Measurements from ENCODE around the gene MPPED1.

MPPED1 gene

GRCh38 chr22:43377896-43378704 lies 33.7 kb upstream of the MPPED1 start:
- Histone ChIP-seq H3K9me3 (ENCODE audit: control insufficient read depth in 5 of 5, low read length in 5 of 5) (peaks cover 3 to 9% (median 6%) of the 10 kb centered on the region in 5 donors), H3K4me3 (ENCODE audit: low read depth in 1 of 5, low read length in 5 of 5) (no peak overlapping the region), H3K27ac (ENCODE audit: low read depth, low read length) (no peak overlapping the region), H3K4me1 (ENCODE audit: control insufficient read depth in 5 of 5, insufficient read depth in 5 of 5, low read length in 5 of 5) (peaks cover 0 to 18% (median 11%) of the 10 kb centered on the region in 5 donors), H3K27me3 (ENCODE audit: control insufficient read depth in 5 of 5, insufficient read depth in 4 of 5, low read length in 5 of 5) (peaks cover 0 to 15% (median 6%) of the 10 kb centered on the region in 5 donors), H3K9ac (ENCODE audit: low read length in 5 of 5) (no peak overlapping the region), H3K36me3 (ENCODE audit: control insufficient read depth in 5 of 5, insufficient read depth in 5 of 5, low read length in 5 of 5) (no peaks in the 10 kb centered on the region)

- no peaks in the 10 kb centered on the region for H3K9me3 ChIP-seq (ENCODE audit: control insufficient read depth in 5 of 5, low read length in 5 of 5)
- no peak overlapping the region for H3K9ac ChIP-seq (ENCODE audit: low read length in 5 of 5)
- H3K36me3 ChIP-seq (ENCODE audit: control insufficient read depth in 5 of 5, insufficient read depth in 5 of 5, low read length in 5 of 5) = no peaks in the 10 kb centered on the region
- peaks cover 2 to 18% (median 10%) of the 10 kb centered on the region in 5 donors for H3K27me3 ChIP-seq (ENCODE audit: control insufficient read depth in 5 of 5, insufficient read depth in 4 of 5, low read length in 5 of 5)
- no peak overlapping the region for H3K4me3 ChIP-seq (ENCODE audit: low read depth in 1 of 5, low read length in 5 of 5)
- H3K4me1 ChIP-seq (ENCODE audit: control insufficient read depth in 5 of 5, insufficient read depth in 5 of 5, low read length in 5 of 5) = peaks cover 0 to 21% (median 14%) of the 10 kb centered on the region in 5 donors
- H3K27ac ChIP-seq (ENCODE audit: low read depth, low read length) = no peak overlapping the region
Measured at GRCh38 chr22:43381693-43382092, 30.1 kb upstream of the MPPED1 start.

GRCh38 chr22:43384863-43385262 lies 27.0 kb upstream of the MPPED1 start:
- H3K9me3 ChIP-seq (ENCODE audit: control insufficient read depth in 5 of 5, low read length in 5 of 5) = no peaks in the 10 kb centered on the region
- no peak overlapping the region for H3K27ac ChIP-seq (ENCODE audit: low read depth, low read length)
- no peak overlapping the region for H3K4me3 ChIP-seq (ENCODE audit: low read depth in 1 of 5, low read length in 5 of 5)
- H3K4me1 ChIP-seq (ENCODE audit: control insufficient read depth in 5 of 5, insufficient read depth in 5 of 5, low read length in 5 of 5) = peaks cover 0 to 5% (median 3%) of the 10 kb centered on the region in 5 donors
- H3K9ac ChIP-seq (ENCODE audit: low read length in 5 of 5) = no peak overlapping the region
- H3K27me3 ChIP-seq (ENCODE audit: control insufficient read depth in 5 of 5, insufficient read depth in 4 of 5, low read length in 5 of 5) = peaks cover 15 to 28% (median 24%) of the 10 kb centered on the region in 5 donors
- no peaks in the 10 kb centered on the region for H3K36me3 ChIP-seq (ENCODE audit: control insufficient read depth in 5 of 5, insufficient read depth in 5 of 5, low read length in 5 of 5)

GRCh38 chr22:43385770-43386641 lies 25.8 kb upstream of the MPPED1 start:
- no peak overlapping the region for H3K4me3 ChIP-seq (ENCODE audit: low read depth in 1 of 5, low read length in 5 of 5)
- peaks cover 0 to 5% (median 3%) of the 10 kb centered on the region in 5 donors for H3K4me1 ChIP-seq (ENCODE audit: control insufficient read depth in 5 of 5, insufficient read depth in 5 of 5, low read length in 5 of 5)
- no peak overlapping the region for H3K27ac ChIP-seq (ENCODE audit: low read depth, low read length)
- H3K36me3 ChIP-seq (ENCODE audit: control insufficient read depth in 5 of 5, insufficient read depth in 5 of 5, low read length in 5 of 5) = no peaks in the 10 kb centered on the region
- peaks cover 15 to 31% (median 24%) of the 10 kb centered on the region in 5 donors for H3K27me3 ChIP-seq (ENCODE audit: control insufficient read depth in 5 of 5, insufficient read depth in 4 of 5, low read length in 5 of 5)
- no peak overlapping the region for H3K9ac ChIP-seq (ENCODE audit: low read length in 5 of 5)
- no peaks in the 10 kb centered on the region for H3K9me3 ChIP-seq (ENCODE audit: control insufficient read depth in 5 of 5, low read length in 5 of 5)

- no peaks in the 10 kb centered on the region for H3K36me3 ChIP-seq (ENCODE audit: control insufficient read depth in 5 of 5, insufficient read depth in 5 of 5, low read length in 5 of 5)
- peaks cover 18 to 34% (median 24%) of the 10 kb centered on the region in 5 donors for H3K27me3 ChIP-seq (ENCODE audit: control insufficient read depth in 5 of 5, insufficient read depth in 4 of 5, low read length in 5 of 5)
- no peak overlapping the region for H3K4me3 ChIP-seq (ENCODE audit: low read depth in 1 of 5, low read length in 5 of 5)
- no peak overlapping the region for H3K9ac ChIP-seq (ENCODE audit: low read length in 5 of 5)
- peaks cover 0 to 5% (median 3%) of the 10 kb centered on the region in 5 donors for H3K4me1 ChIP-seq (ENCODE audit: control insufficient read depth in 5 of 5, insufficient read depth in 5 of 5, low read length in 5 of 5)
- no peak overlapping the region for H3K27ac ChIP-seq (ENCODE audit: low read depth, low read length)
- no peaks in the 10 kb centered on the region for H3K9me3 ChIP-seq (ENCODE audit: control insufficient read depth in 5 of 5, low read length in 5 of 5)
Measured at GRCh38 chr22:43387815-43388214, 24.0 kb upstream of the MPPED1 start.

GRCh38 chr22:43388420-43388851 lies 23.4 kb upstream of the MPPED1 start:
- H3K9me3 ChIP-seq (ENCODE audit: control insufficient read depth in 5 of 5, low read length in 5 of 5) = no peaks in the 10 kb centered on the region
- H3K4me1 ChIP-seq (ENCODE audit: control insufficient read depth in 5 of 5, insufficient read depth in 5 of 5, low read length in 5 of 5) = peaks cover 0 to 5% (median 3%) of the 10 kb centered on the region in 5 donors
- no peak overlapping the region for H3K27ac ChIP-seq (ENCODE audit: low read depth, low read length)
- no peak overlapping the region for H3K4me3 ChIP-seq (ENCODE audit: low read depth in 1 of 5, low read length in 5 of 5)
- no peaks in the 10 kb centered on the region for H3K36me3 ChIP-seq (ENCODE audit: control insufficient read depth in 5 of 5, insufficient read depth in 5 of 5, low read length in 5 of 5)
- H3K9ac ChIP-seq (ENCODE audit: low read length in 5 of 5) = no peak overlapping the region
- peaks cover 18 to 34% (median 24%) of the 10 kb centered on the region in 5 donors for H3K27me3 ChIP-seq (ENCODE audit: control insufficient read depth in 5 of 5, insufficient read depth in 4 of 5, low read length in 5 of 5)

GRCh38 chr22:43389227-43389836 lies 22.5 kb upstream of the MPPED1 start:
- Histone ChIP-seq H3K4me1 (ENCODE audit: control insufficient read depth in 5 of 5, insufficient read depth in 5 of 5, low read length in 5 of 5) (peaks cover 0 to 5% (median 3%) of the 10 kb centered on the region in 5 donors), H3K27me3 (ENCODE audit: control insufficient read depth in 5 of 5, insufficient read depth in 4 of 5, low read length in 5 of 5) (peaks cover 18 to 34% (median 27%) of the 10 kb centered on the region in 5 donors), H3K4me3 (ENCODE audit: low read depth in 1 of 5, low read length in 5 of 5) (no peak overlapping the region), H3K9ac (ENCODE audit: low read length in 5 of 5) (no peak overlapping the region), H3K27ac (ENCODE audit: low read depth, low read length) (no peak overlapping the region), H3K36me3 (ENCODE audit: control insufficient read depth in 5 of 5, insufficient read depth in 5 of 5, low read length in 5 of 5) (no peaks in the 10 kb centered on the region), H3K9me3 (ENCODE audit: control insufficient read depth in 5 of 5, low read length in 5 of 5) (peaks cover 0 to 4% (median 3%) of the 10 kb centered on the region in 5 donors)

GRCh38 chr22:43390166-43390565 lies 21.6 kb upstream of the MPPED1 start:
- peaks cover 17 to 32% (median 22%) of the 10 kb centered on the region in 5 donors for H3K27me3 ChIP-seq (ENCODE audit: control insufficient read depth in 5 of 5, insufficient read depth in 4 of 5, low read length in 5 of 5)
- peaks cover 0 to 5% (median 3%) of the 10 kb centered on the region in 5 donors for H3K4me1 ChIP-seq (ENCODE audit: control insufficient read depth in 5 of 5, insufficient read depth in 5 of 5, low read length in 5 of 5)
- no peak overlapping the region for H3K27ac ChIP-seq (ENCODE audit: low read depth, low read length)
- peaks cover 0 to 4% (median 3%) of the 10 kb centered on the region in 5 donors for H3K9me3 ChIP-seq (ENCODE audit: control insufficient read depth in 5 of 5, low read length in 5 of 5)
- H3K36me3 ChIP-seq (ENCODE audit: control insufficient read depth in 5 of 5, insufficient read depth in 5 of 5, low read length in 5 of 5) = no peaks in the 10 kb centered on the region
- H3K9ac ChIP-seq (ENCODE audit: low read length in 5 of 5) = no peak overlapping the region
- no peak overlapping the region for H3K4me3 ChIP-seq (ENCODE audit: low read depth in 1 of 5, low read length in 5 of 5)

GRCh38 chr22:43390872-43391271 lies 20.9 kb upstream of the MPPED1 start:
- H3K36me3 ChIP-seq (ENCODE audit: control insufficient read depth in 5 of 5, insufficient read depth in 5 of 5, low read length in 5 of 5) = no peaks in the 10 kb centered on the region
- peaks cover 0 to 4% (median 3%) of the 10 kb centered on the region in 5 donors for H3K9me3 ChIP-seq (ENCODE audit: control insufficient read depth in 5 of 5, low read length in 5 of 5)
- H3K9ac ChIP-seq (ENCODE audit: low read length in 5 of 5) = no peak overlapping the region
- no peak overlapping the region for H3K27ac ChIP-seq (ENCODE audit: low read depth, low read length)
- peaks cover 0 to 3% (median 1%) of the 10 kb centered on the region in 5 donors for H3K4me1 ChIP-seq (ENCODE audit: control insufficient read depth in 5 of 5, insufficient read depth in 5 of 5, low read length in 5 of 5)
- no peak overlapping the region for H3K4me3 ChIP-seq (ENCODE audit: low read depth in 1 of 5, low read length in 5 of 5)
- peaks cover 18 to 26% (median 21%) of the 10 kb centered on the region in 5 donors for H3K27me3 ChIP-seq (ENCODE audit: control insufficient read depth in 5 of 5, insufficient read depth in 4 of 5, low read length in 5 of 5)

All from subcutaneous abdominal adipose tissue (tissue), 5 donors.